Ovary (tissue), 9 donors: Measurements from ENCODE around the gene TMEM221. TPM values are rescaled to one million over a fixed set of nuclear protein-coding genes. Genes with fewer than 3 reads are reported as not detected.
A peak's percentile ranks its signal among the peaks of the same experiment; 100 is the strongest.

ENCODE experiments used
- DNase-seq, 5 donors: peaks; one replicate each; pipeline ENCODE4 v3.0.0-alpha.2; 2019 to 2020
- H3K27ac ChIP-seq, 2 donors: fragments of 200-600 bp; one replicate each; pipeline versions ENCODE4 v1.5.1 to v1.8.0; 2019 to 2022
- H3K27me3 ChIP-seq: fragments of 200-600 bp; one replicate; pipeline ENCODE4 v1.8.0; 2022
- H3K36me3 ChIP-seq: fragments of 200-600 bp; sonication (generic); one replicate; pipeline ENCODE4 v1.5.1; 2019
- H3K4me1 ChIP-seq: one replicate; pipeline ENCODE4 v1.8.1; 2013; ENCODE audit warnings: mild to moderate bottlenecking, moderate library complexity; ENCODE audit not compliant: insufficient read depth
- H3K4me3 ChIP-seq: fragments of 200-600 bp; sonication (generic); one replicate; pipeline ENCODE4 v1.5.1; 2017
- H3K9me3 ChIP-seq, 2 donors: fragments of 200-600 bp in 1 of 2; sonication (generic) in 1 of 2; one replicate each; pipeline versions ENCODE4 v1.5.1 to v1.8.1; 2013 to 2019; ENCODE audit warnings: mild to moderate bottlenecking in 1 of 2, moderate library complexity in 1 of 2
- EP300 ChIP-seq: sonication (generic); formaldehyde crosslinking; IDR thresholded peaks from one replicate; pipeline ENCODE4 v1.6.1; 2017; ENCODE audit warnings: antibody characterized with exemption
- POLR2A ChIP-seq: fragments of 450-650 bp; IDR thresholded peaks from one replicate; pipeline ENCODE4 v1.6.1; 2017; ENCODE audit warnings: antibody characterized with exemption, mild to moderate bottlenecking, moderate library complexity
- WGBS, 3 donors: extraction: QIAGEN DNeasy Blood & Tissue Kit in 1 of 3; methylation state at CpG; one replicate each; pipeline versions ENCODE4 v1.1.5 to v1.1.7; 2013 to 2017; 5-methylcytosine and 5-hydroxymethylcytosine counted together
- intact Hi-C, 4 donors: fragments of 100-400 bp; cut with DNase I; formaldehyde crosslinking; loops; one replicate each; pipeline versions ENCODE4 v1.11.0 to v1.15.1; 2022 to 2023
- polyA plus RNA-seq, 2 donors: library from polyadenylated mRNA; stranded (reverse); fragments of 200-250 nt in 1 of 2; fragments of 350-450 nt in 1 of 2; fragmentation: Illumina TruSeq in 1 of 2; extraction: RNeasy Lipid Tissue Mini Kit (QIAGEN cat#74804) in 1 of 2; gene quantifications; one replicate each; pipeline ENCODE4 v1.2.3, GENCODE V29; 2013 to 2014
- total RNA-seq, 7 donors: library from RNA; depleted of rRNA in 2 of 7; stranded (reverse); fragments of >200 nt in 2 of 7; fragmentation: NEBNext Ultra II Directional in 3 of 7; extraction: Animal tissue kit (Norgen Biotek cat#: 25700) in 3 of 7; gene quantifications; one replicate each; pipeline versions ENCODE4 v1.1.0 to v1.2.4, GENCODE V29; 2016 to 2023
- TF ChIP-seq, protein P1 (sequence below), 3 donors: fragments of 450-650 bp in 2 of 3; fragments of 200-600 bp in 1 of 3; IDR thresholded peaks; one replicate each; pipeline versions ENCODE4 v1.5.1 to v1.8.0; 2016 to 2022; ENCODE audit warnings: antibody characterized with exemption in 3 of 3, mild to moderate bottlenecking in 1 of 3
- donor health status: DM: no; HTN: no; CAD: no; lungs with moderate emphysema.
- donor health status: DM: no; HTN: no; CAD: no.
- donor health status: Bipolar disorder and iron deficiency.
- donor health status: DM: yes; HTN: yes; CAD: no.
- donor health status: DM: no; HTN: no; CAD: no.
- donor health status: DM: yes; HTN: yes; CAD: no.

The TMEM221 gene
- total and polyA plus RNA-seq, 9 donors = 1.4 to 14.1 (median 6.5) TPM

- no peak overlapping the region for H3K27ac ChIP-seq
- H3K4me3 ChIP-seq = no peak overlapping the region
- H3K36me3 ChIP-seq = no peaks in the 10 kb centered on the region
- TF ChIP-seq, protein P1, sequence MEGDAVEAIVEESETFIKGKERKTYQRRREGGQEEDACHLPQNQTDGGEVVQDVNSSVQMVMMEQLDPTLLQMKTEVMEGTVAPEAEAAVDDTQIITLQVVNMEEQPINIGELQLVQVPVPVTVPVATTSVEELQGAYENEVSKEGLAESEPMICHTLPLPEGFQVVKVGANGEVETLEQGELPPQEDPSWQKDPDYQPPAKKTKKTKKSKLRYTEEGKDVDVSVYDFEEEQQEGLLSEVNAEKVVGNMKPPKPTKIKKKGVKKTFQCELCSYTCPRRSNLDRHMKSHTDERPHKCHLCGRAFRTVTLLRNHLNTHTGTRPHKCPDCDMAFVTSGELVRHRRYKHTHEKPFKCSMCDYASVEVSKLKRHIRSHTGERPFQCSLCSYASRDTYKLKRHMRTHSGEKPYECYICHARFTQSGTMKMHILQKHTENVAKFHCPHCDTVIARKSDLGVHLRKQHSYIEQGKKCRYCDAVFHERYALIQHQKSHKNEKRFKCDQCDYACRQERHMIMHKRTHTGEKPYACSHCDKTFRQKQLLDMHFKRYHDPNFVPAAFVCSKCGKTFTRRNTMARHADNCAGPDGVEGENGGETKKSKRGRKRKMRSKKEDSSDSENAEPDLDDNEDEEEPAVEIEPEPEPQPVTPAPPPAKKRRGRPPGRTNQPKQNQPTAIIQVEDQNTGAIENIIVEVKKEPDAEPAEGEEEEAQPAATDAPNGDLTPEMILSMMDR (IDR thresholded peaks at IDR 0.05) = no peak
- TF ChIP-seq EP300 (no peak), POLR2A (no peak)
- H3K4me1 ChIP-seq = peaks cover 11% of the 10 kb centered on the region
- H3K27me3 ChIP-seq = no peaks in the 10 kb centered on the region
- intact Hi-C loops = loop anchor here in 3 of 4 donors (5.0 to 10.0 kb wide), 2 partner anchors 72 to 74 kb away; partner anchors contain the start of gene NXNL1 (in 1 of the 3)
- H3K9me3 ChIP-seq = no peaks in the 10 kb centered on the region
- no peak for DNase-seq
- WGBS, 3 donors = 18 to 32% (median 23%) methylated on average over 2 of the region's 2 CpGs
These were observed 55.5 kb downstream of the TMEM221 start for GRCh38 chr19:17393002-17393401.

GRCh38 chr19:17391371-17392151 lies 56.9 kb downstream of the TMEM221 start:
- TF ChIP-seq POLR2A = no peak
- TF ChIP-seq EP300 = no peak
- TF ChIP-seq, protein P1 (IDR thresholded peaks at IDR 0.05) = no peak
- Histone ChIP-seq H3K9me3 (no peaks in the 10 kb centered on the region), H3K27ac (no peak overlapping the region), H3K4me3 (peak overlapping the region; percentile 54), H3K4me1 (peaks cover 11% of the 10 kb centered on the region), H3K27me3 (no peaks in the 10 kb centered on the region), H3K36me3 (no peaks in the 10 kb centered on the region)
- intact Hi-C loops = loop anchor here in 3 of 4 donors (2.0 to 10.0 kb wide), 4 partner anchors 45 to 99 kb away; partner anchors contain the start of gene NXNL1 (in 1 of the 3)
- peak in 1 of 5 donors; percentile 38 for DNase-seq
- WGBS, 3 donors = 6 to 8% (median 8%) methylated on average over 25 to 26 of the region's 26 CpGs

DNA sequence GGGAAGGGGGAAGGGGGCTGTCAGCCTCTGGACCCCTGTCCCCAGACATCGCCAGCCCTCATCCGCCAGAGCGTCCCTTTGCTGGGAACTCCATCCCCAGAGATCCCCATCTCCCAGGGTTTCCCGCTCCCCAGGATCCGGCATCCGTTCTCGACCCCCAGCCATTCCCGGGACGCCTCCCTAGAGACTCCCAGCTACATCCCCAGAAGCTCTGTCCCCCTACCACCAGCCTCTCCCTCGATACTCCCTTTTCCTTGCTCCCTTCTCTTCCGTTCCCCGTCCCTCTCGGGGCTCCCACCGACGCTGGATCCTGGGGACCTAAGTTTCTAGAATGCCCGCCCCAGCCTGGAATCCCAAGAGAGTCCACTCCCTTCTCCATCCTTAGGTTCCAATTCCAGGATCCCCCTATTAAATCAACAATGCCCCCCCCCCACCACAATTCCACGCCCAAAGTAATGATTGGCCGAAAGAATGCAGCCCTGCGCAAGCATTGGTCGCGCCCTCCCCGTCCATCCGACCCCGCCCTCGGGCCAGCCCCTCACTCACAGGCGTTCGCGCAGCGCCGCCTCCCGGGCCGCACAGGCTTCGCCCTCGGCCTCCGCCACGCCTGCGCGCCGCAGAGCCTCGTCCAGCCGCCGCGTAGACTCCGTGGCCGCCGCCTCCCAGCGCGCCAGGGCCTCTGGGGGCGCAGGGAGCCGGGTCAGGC lies 57.6 kb downstream of the TMEM221 start:
- Histone ChIP-seq H3K9me3 (no peaks in the 10 kb centered on the region), H3K4me1 (peaks cover 11% of the 10 kb centered on the region), H3K27ac (no peak overlapping the region), H3K4me3 (peak overlapping the region; percentile 54), H3K36me3 (no peaks in the 10 kb centered on the region), H3K27me3 (no peaks in the 10 kb centered on the region)
- WGBS, 3 donors = 0 to 1% (median 1%) methylated on average over 43 to 50 of the region's 50 CpGs
- peak; percentile 91 to 95 (median 93) for DNase-seq
- TF ChIP-seq, protein P1 (IDR thresholded peaks at IDR 0.05) = peak; percentile 82 to 94 (median 87)
- peak; percentile 16 for TF ChIP-seq POLR2A
- TF ChIP-seq EP300 = no peak
- intact Hi-C loops = loop anchor here in 3 of 4 donors (2.0 to 10.0 kb wide), 4 partner anchors 44 to 98 kb away; partner anchors contain the start of gene NXNL1 (in 1 of the 3)

GRCh38 chr19:17389957-17390664 lies 58.4 kb downstream of the TMEM221 start:
- WGBS, 3 donors = 6 to 15% (median 9%) methylated on average over 15 to 37 of the region's 37 CpGs

More at GRCh38 chr19:17389957-17390664, 58.4 kb downstream of the TMEM221 start:
- Histone ChIP-seq H3K27me3 (no peaks in the 10 kb centered on the region), H3K36me3 (no peaks in the 10 kb centered on the region), H3K9me3 (no peaks in the 10 kb centered on the region), H3K4me1 (peaks cover 11% of the 10 kb centered on the region), H3K4me3 (peak overlapping the region; percentile 54), H3K27ac (no peak overlapping the region)
- intact Hi-C loops = loop anchor here (2.0 to 10.0 kb wide), 5 partner anchors 43 to 97 kb away; partner anchors contain the start of gene NXNL1 (in 1 of the 4)
- peak in 2 of 5 donors; percentile 53 to 63 for DNase-seq
- TF ChIP-seq, protein P1 (IDR thresholded peaks at IDR 0.05) = peak in 2 of 3 donors; percentile 12 to 22
- TF ChIP-seq POLR2A = no peak
